HG02759 (cell line): ENCODE data around the gene ADGRE2.
"Not testable (repeated sequence)": the region's sequence is repeated elsewhere in the genome, so short reads cannot be mapped to it uniquely, and the experiment has no call there.

ENCODE experiments used
- ATAC-seq: cut with Tn5 transposase; IDR thresholded peaks from one replicate; pipeline ENCODE4 v1.9.1; 2021; ENCODE audit warnings: mild to moderate bottlenecking, moderate library complexity; ENCODE audit not compliant: unreplicated experiment

The ADGRE2 gene

GRCh38 chr19:14778110-14778845 is at the start of gene ADGRE2:
Gene ADGRE2 (minus strand): TSS chr19:14778560. CDS start chr19:14776756, 1,804 bp downstream.
- ATAC-seq, result not testable (repeated sequence)

GRCh38 chr19:14826006-14826405 is 47.6 kb upstream of the ADGRE2 start:
- no peak for ATAC-seq

- no peak for ATAC-seq
These were observed 43.6 kb upstream of the ADGRE2 start for GRCh38 chr19:14821937-14822336.

GRCh38 chr19:14818588-14818987 is 40.2 kb upstream of the ADGRE2 start:
- no peak for ATAC-seq

- ATAC-seq, result no peak
These were observed 38.7 kb upstream of the ADGRE2 start for GRCh38 chr19:14817052-14817451.

- no peak for ATAC-seq
These were observed 36.8 kb upstream of the ADGRE2 start for GRCh38 chr19:14814982-14815652.

- ATAC-seq, result no peak
These were observed 31.1 kb upstream of the ADGRE2 start for GRCh38 chr19:14809272-14810057.

GRCh38 chr19:14804765-14805164 is 26.4 kb upstream of the ADGRE2 start:
- ATAC-seq, result no peak

GRCh38 chr19:14798760-14799159 is 20.4 kb upstream of the ADGRE2 start:
- no peak for ATAC-seq

GRCh38 chr19:14796021-14796420 is 17.7 kb upstream of the ADGRE2 start:
- ATAC-seq, result no peak

GRCh38 chr19:14795078-14795721 is 16.8 kb upstream of the ADGRE2 start:
- no peak for ATAC-seq

- not testable (repeated sequence) for ATAC-seq
These were observed 13.9 kb upstream of the ADGRE2 start for GRCh38 chr19:14792250-14792649.

- no peak for ATAC-seq
These were observed 8.1 kb upstream of the ADGRE2 start for GRCh38 chr19:14786421-14786851.

- not testable (repeated sequence) for ATAC-seq
These were observed 6.9 kb upstream of the ADGRE2 start for GRCh38 chr19:14785102-14785793.

- not testable (repeated sequence) for ATAC-seq
These were observed 6.4 kb upstream of the ADGRE2 start for GRCh38 chr19:14784730-14785101.

GRCh38 chr19:14783410-14783998 is 5.1 kb upstream of the ADGRE2 start:
- not testable (repeated sequence) for ATAC-seq

- no peak for ATAC-seq
These were observed 4.5 kb upstream of the ADGRE2 start for GRCh38 chr19:14782626-14783409.

GRCh38 chr19:14781713-14782536 is 3.6 kb upstream of the ADGRE2 start:
- ATAC-seq, result not testable (repeated sequence)
